HepG2 (cell line): Measurements from ENCODE around the gene VPS11.

Experiments
- CHCHD3 ChIP-seq: sonication (generic); formaldehyde crosslinking; IDR thresholded peaks from 2 replicates; pipeline ENCODE4 v1.8.0; 2022; ENCODE audit warnings: mild to moderate bottlenecking, missing genetic modification reagents, moderate library complexity
- DNMT1 ChIP-seq: sonication (generic); formaldehyde crosslinking; IDR thresholded peaks from 2 replicates; pipeline ENCODE4 v1.5.1; 2020; ENCODE audit warnings: mild to moderate bottlenecking, missing genetic modification reagents
- E2F1 ChIP-seq: sonication (generic); formaldehyde crosslinking; IDR thresholded peaks from 2 replicates; pipeline ENCODE4 v1.5.0; 2020; ENCODE audit warnings: missing genetic modification reagents
- SNAPC5 ChIP-seq: sonication (generic); formaldehyde crosslinking; IDR thresholded peaks from 2 replicates; pipeline ENCODE4 v1.8.1; 2023; ENCODE audit warnings: mild to moderate bottlenecking, missing genetic modification reagents, borderline replicate concordance
- TAF1 ChIP-seq: sonication (generic); formaldehyde crosslinking; IDR thresholded peaks from 2 replicates; pipeline ENCODE4 v1.4.0; 2020; ENCODE audit warnings: missing genetic modification reagents
- TFDP1 ChIP-seq: IDR thresholded peaks from 2 replicates; pipeline ENCODE4 v1.6.1; 2016; ENCODE audit warnings: missing compliant biosample characterization, missing genetic modification reagents, borderline replicate concordance
- ZNF691 ChIP-seq: sonication (generic); formaldehyde crosslinking; IDR thresholded peaks from 2 replicates; pipeline ENCODE4 v1.4.0; 2020; ENCODE audit warnings: missing genetic modification reagents, low read depth, mild to moderate bottlenecking, borderline replicate concordance
- ZSCAN5A ChIP-seq: sonication (generic); formaldehyde crosslinking; IDR thresholded peaks from 2 replicates; pipeline ENCODE4 v1.8.0; 2022; ENCODE audit warnings: mild to moderate bottlenecking, missing genetic modification reagents, borderline replicate concordance
- TF ChIP-seq, protein P1 (sequence below): IDR thresholded peaks from 2 replicates; pipeline ENCODE4 v1.6.1; 2016; ENCODE audit warnings: missing compliant biosample characterization, missing genetic modification reagents, borderline replicate concordance
- TF ChIP-seq, protein P2 (sequence below): sonication (generic); formaldehyde crosslinking; IDR thresholded peaks from 2 replicates; pipeline ENCODE4 v1.5.0; 2020; ENCODE audit warnings: mild to moderate bottlenecking, missing genetic modification reagents, moderate library complexity

GRCh38 chr11:119100246-119100970 lies 32.8 kb downstream of the VPS11 start:
- no peak for TF ChIP-seq ZSCAN5A (CRISPR knock-in tag)
- TF ChIP-seq CHCHD3 (CRISPR knock-in tag), result no peak
- TF ChIP-seq, protein P1, sequence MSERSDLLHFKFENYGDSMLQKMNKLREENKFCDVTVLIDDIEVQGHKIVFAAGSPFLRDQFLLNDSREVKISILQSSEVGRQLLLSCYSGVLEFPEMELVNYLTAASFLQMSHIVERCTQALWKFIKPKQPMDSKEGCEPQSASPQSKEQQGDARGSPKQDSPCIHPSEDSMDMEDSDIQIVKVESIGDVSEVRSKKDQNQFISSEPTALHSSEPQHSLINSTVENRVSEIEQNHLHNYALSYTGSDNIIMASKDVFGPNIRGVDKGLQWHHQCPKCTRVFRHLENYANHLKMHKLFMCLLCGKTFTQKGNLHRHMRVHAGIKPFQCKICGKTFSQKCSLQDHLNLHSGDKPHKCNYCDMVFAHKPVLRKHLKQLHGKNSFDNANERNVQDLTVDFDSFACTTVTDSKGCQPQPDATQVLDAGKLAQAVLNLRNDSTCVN (CRISPR knock-in tag), result no peak
- TF ChIP-seq ZNF691 (CRISPR knock-in tag), result no peak
- no peak for TF ChIP-seq TAF1
- TF ChIP-seq, protein P2, sequence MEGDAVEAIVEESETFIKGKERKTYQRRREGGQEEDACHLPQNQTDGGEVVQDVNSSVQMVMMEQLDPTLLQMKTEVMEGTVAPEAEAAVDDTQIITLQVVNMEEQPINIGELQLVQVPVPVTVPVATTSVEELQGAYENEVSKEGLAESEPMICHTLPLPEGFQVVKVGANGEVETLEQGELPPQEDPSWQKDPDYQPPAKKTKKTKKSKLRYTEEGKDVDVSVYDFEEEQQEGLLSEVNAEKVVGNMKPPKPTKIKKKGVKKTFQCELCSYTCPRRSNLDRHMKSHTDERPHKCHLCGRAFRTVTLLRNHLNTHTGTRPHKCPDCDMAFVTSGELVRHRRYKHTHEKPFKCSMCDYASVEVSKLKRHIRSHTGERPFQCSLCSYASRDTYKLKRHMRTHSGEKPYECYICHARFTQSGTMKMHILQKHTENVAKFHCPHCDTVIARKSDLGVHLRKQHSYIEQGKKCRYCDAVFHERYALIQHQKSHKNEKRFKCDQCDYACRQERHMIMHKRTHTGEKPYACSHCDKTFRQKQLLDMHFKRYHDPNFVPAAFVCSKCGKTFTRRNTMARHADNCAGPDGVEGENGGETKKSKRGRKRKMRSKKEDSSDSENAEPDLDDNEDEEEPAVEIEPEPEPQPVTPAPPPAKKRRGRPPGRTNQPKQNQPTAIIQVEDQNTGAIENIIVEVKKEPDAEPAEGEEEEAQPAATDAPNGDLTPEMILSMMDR (CRISPR knock-in tag), result peak; percentile 73
- TF ChIP-seq E2F1 (CRISPR knock-in tag), result no peak
- TF ChIP-seq DNMT1 (CRISPR knock-in tag), result no peak
- no peak for TF ChIP-seq SNAPC5 (CRISPR knock-in tag)
- no peak for TF ChIP-seq TFDP1 (CRISPR knock-in tag)
